GM12878 (cell line): ENCODE data around the gene PAN3. TPM values are rescaled to one million over a fixed set of nuclear protein-coding genes. Genes with fewer than 3 reads are reported as not detected.

Source experiments
- ATAC-seq: fragments of 200-7000 bp; cut with Tn5 transposase; 3 replicates; pipeline ENCODE4 v1.9.1; 2020; ENCODE audit warnings: mild to moderate bottlenecking, moderate library complexity
- BruUV-seq: library from RNA; stranded (reverse); fragments of 400-500 nt; replicated peaks from 2 replicates; lab custom pipeline; 2021; lab: Mats Ljungman, UMichigan
- CTCF ChIA-PET: fragments of 300-600 bp; sonication (Branson Sonifier 250); formaldehyde crosslinking; extraction: SDS; loops from one replicate; lab custom pipeline; 2021; ENCODE audit warnings: inconsistent platforms; lab: Yijun Ruan, JAX
- POLR2A ChIA-PET: fragments of 350-600 bp; formaldehyde crosslinking; extraction: SDS; loops from one replicate; lab custom pipeline; 2021; ENCODE audit warnings: inconsistent platforms; lab: Charles Lee
- RAD21 ChIA-PET: fragments of 300-600 bp; sonication (Branson Sonifier 250); formaldehyde crosslinking; loops from one replicate; lab custom pipeline; 2023; ENCODE audit warnings: antibody characterized with exemption; ENCODE audit not compliant: unreplicated experiment; lab: Charles Lee
- SMC1A ChIA-PET: fragments of 300-600 bp; sonication (Branson Sonifier 250); formaldehyde crosslinking; loops from one replicate; lab custom pipeline; 2023; ENCODE audit not compliant: unreplicated experiment, uncharacterized antibody; lab: Charles Lee
- DNase-seq: peaks from one replicate; pipeline ENCODE4 v3.0.0-alpha.2; 2011; ENCODE audit warnings: low read depth, low spot score
- FAIRE-seq: peaks from 3 replicates; lab custom pipeline; 2011; peaks lifted over from hg19 to GRCh38; lab: Jason Lieb, UNC
- H2AFZ ChIP-seq: 2 replicates; pipeline ENCODE4 v1.6.0; 2011; ENCODE audit warnings: low read depth, low read length, control low read depth; ENCODE audit not compliant: control insufficient read depth
- H3K27ac ChIP-seq: 2 replicates; pipeline ENCODE4 v1.5.1; 2011; ENCODE audit warnings: control low read depth; ENCODE audit not compliant: control insufficient read depth, insufficient read depth
- H3K27me3 ChIP-seq, 2 experiments: replicated peaks in 1 of 2; 2 replicates each; pipeline versions ENCODE4 v1.6.0 to v1.6.1; 2011; ENCODE audit warnings: low read length in 1 of 2; ENCODE audit not compliant: control insufficient read depth in 2 of 2, insufficient read depth in 2 of 2
- H3K36me3 ChIP-seq, 2 experiments: 2 replicates each; pipeline ENCODE4 v1.5.1; 2011; ENCODE audit warnings: low read length in 1 of 2; ENCODE audit not compliant: control insufficient read depth in 2 of 2, insufficient read depth in 2 of 2
- H3K4me1 ChIP-seq: 2 replicates; pipeline ENCODE4 v1.6.1; 2011; ENCODE audit warnings: mild to moderate bottlenecking, low read length, moderate library complexity, mixed read lengths; ENCODE audit not compliant: control insufficient read depth, insufficient read depth
- H3K4me2 ChIP-seq: 2 replicates; pipeline ENCODE4 v1.6.0; 2011; ENCODE audit warnings: control low read depth; ENCODE audit not compliant: control insufficient read depth, insufficient read depth
- H3K4me3 ChIP-seq: fragments of 200-600 bp; sonication (generic); 2 replicates; pipeline ENCODE4 v1.5.1; 2016
- H3K79me2 ChIP-seq: 2 replicates; pipeline ENCODE4 v1.6.0; 2011; ENCODE audit warnings: low read length; ENCODE audit not compliant: control insufficient read depth, insufficient read depth
- H3K9ac ChIP-seq: 2 replicates; pipeline ENCODE4 v1.8.0; 2011; ENCODE audit warnings: low read length, control low read depth, mixed read lengths; ENCODE audit not compliant: control insufficient read depth, insufficient read depth
- H3K9me3 ChIP-seq: replicated peaks from 3 replicates; pipeline ENCODE4 v1.5.1; 2011; ENCODE audit warnings: mild to moderate bottlenecking, low read length; ENCODE audit not compliant: control insufficient read depth, insufficient read depth
- H4K20me1 ChIP-seq: 2 replicates; pipeline ENCODE4 v1.6.0; 2011; ENCODE audit not compliant: control insufficient read depth, insufficient read depth
- BCL11A ChIP-seq: IDR thresholded peaks from 2 replicates; pipeline ENCODE4 v1.6.1; 2011; ENCODE audit warnings: low read depth, low read length
- NFYA ChIP-seq: IDR thresholded peaks from 2 replicates; pipeline ENCODE4 v1.6.1; 2011; ENCODE audit warnings: low read depth, mild to moderate bottlenecking, low read length, improper control_type of control experiment, borderline replicate concordance
- NR2C1 ChIP-seq: fragments of 450-650 bp; IDR thresholded peaks from 2 replicates; pipeline ENCODE4 v1.6.1; 2017; ENCODE audit warnings: antibody characterized with exemption, mild to moderate bottlenecking, moderate library complexity
- SIX5 ChIP-seq: IDR thresholded peaks from 2 replicates; pipeline ENCODE4 v1.6.1; 2011; ENCODE audit warnings: mild to moderate bottlenecking, low read depth, low read length, moderate library complexity; ENCODE audit not compliant: severe bottlenecking
- SMARCA5 ChIP-seq: fragments of 450-650 bp; IDR thresholded peaks from 2 replicates; pipeline ENCODE4 v1.6.1; 2017; ENCODE audit warnings: mild to moderate bottlenecking
- YY1 ChIP-seq: IDR thresholded peaks from 2 replicates; pipeline ENCODE4 v1.6.1; 2011; ENCODE audit warnings: low read depth, mild to moderate bottlenecking, low read length
- ZSCAN29 ChIP-seq: fragments of 450-650 bp; IDR thresholded peaks from 2 replicates; pipeline ENCODE4 v1.6.1; 2017; ENCODE audit warnings: mild to moderate bottlenecking, moderate library complexity
- WGBS: methylation state at CpG from one replicate; pipeline ENCODE4 v1.1.6; 2016; ENCODE audit warnings: low lambda C conversion rate; ENCODE audit not compliant: insufficient replicate concordance, insufficient coverage; ENCODE audit errors: missing lambda C conversion rate; 5-methylcytosine and 5-hydroxymethylcytosine counted together
- in situ Hi-C: fragments of 300-500 bp; cut with MboI; formaldehyde crosslinking; loops from 9 replicates; pipeline ENCODE4 v1.14.3; 2018; ENCODE audit warnings: mixed read lengths
- intact Hi-C: fragments of 100-400 bp; cut with micrococcal nuclease; formaldehyde crosslinking; loops from one replicate; pipeline ENCODE4 v1.14.2; 2022; ENCODE audit not compliant: unreplicated experiment
- polyA plus RNA-seq, 11 experiments: library from polyadenylated mRNA; depleted of rRNA in 4 of 11; unstranded in 6 of 11; stranded (reverse) in 5 of 11; fragments of >200 nt; fragmentation: Nextera tagmentation in 4 of 11; fragmentation: Illumina TruSeq in 1 of 11; extraction: Ambion mirVana in 4 of 11; extraction: Trizol in 1 of 11; gene quantifications; 1 replicate in 1 of 11; 2 replicates in 10 of 11; pipeline versions ENCODE4 v1.2.1 to v1.2.3, GENCODE V29; 2011 to 2016; ENCODE audit warnings: inconsistent platforms in 2 of 11, missing spikeins in 2 of 11, low read depth in 1 of 11
- total RNA-seq, 4 experiments: library from RNA; depleted of rRNA in 3 of 4; stranded (reverse); fragments of >200 nt in 3 of 4; fragmentation: Illumina TruSeq in 1 of 4; extraction: Trizol in 1 of 4; gene quantifications; 2 replicates each; pipeline versions ENCODE4 v1.2.1 to v1.2.3, GENCODE V29; 2013 to 2021
- TF ChIP-seq, protein P1 (sequence below): fragments of 450-650 bp; IDR thresholded peaks from 2 replicates; pipeline ENCODE4 v1.6.1; 2016; ENCODE audit warnings: mild to moderate bottlenecking
- TF ChIP-seq, protein P2 (sequence below): fragments of 450-650 bp; formaldehyde crosslinking; IDR thresholded peaks from 2 replicates; pipeline ENCODE4 v1.4.0; 2022; ENCODE audit warnings: mild to moderate bottlenecking, moderate library complexity
- TF ChIP-seq, protein P3 (sequence below): IDR thresholded peaks from 2 replicates; pipeline ENCODE4 v1.6.1; 2012; ENCODE audit warnings: mild to moderate bottlenecking, low read depth, low read length

PAN3 gene
- total and polyA plus RNA-seq, 10 of the 15 experiments (the other 5 are each of a cell fraction or from before 2014, with no cell fraction given) = 13.0 to 33.3 (median 19.9) TPM

DNA sequence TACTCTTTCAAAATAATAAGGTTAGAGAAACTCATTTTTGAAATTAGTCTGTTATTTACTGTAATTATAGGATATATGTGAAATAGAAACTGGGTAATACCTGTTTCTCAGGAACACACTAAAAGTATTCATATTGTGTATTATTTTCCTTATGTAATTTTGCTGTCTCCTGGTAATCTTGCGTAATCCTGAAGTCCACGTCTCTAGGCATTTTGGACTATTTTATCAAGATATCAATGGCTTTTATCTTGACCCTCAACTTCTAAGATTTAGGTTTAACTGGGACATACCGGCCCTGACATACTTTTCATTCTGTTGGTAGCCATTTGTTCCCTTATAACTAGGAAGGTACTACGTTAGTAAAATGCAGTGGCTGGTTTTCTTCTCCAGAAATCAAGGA lies 80.3 kb downstream of the PAN3 start:
- ChIA-PET SMC1A (no interaction called here), CTCF (interaction anchor here (1.2 kb wide), 1 partner anchor 35 kb away, joined by 3 read pairs; no protein-coding TSS in a partner anchor), RAD21 (no interaction called here), POLR2A (no interaction called here)
- H3K9ac ChIP-seq = no peak overlapping the region
- TF ChIP-seq BCL11A (no peak), ZSCAN29 (no peak), SIX5 (no peak), SMARCA5 (no peak), NFYA (no peak), NR2C1 (no peak), YY1 (no peak)
- TF ChIP-seq, protein P1, sequence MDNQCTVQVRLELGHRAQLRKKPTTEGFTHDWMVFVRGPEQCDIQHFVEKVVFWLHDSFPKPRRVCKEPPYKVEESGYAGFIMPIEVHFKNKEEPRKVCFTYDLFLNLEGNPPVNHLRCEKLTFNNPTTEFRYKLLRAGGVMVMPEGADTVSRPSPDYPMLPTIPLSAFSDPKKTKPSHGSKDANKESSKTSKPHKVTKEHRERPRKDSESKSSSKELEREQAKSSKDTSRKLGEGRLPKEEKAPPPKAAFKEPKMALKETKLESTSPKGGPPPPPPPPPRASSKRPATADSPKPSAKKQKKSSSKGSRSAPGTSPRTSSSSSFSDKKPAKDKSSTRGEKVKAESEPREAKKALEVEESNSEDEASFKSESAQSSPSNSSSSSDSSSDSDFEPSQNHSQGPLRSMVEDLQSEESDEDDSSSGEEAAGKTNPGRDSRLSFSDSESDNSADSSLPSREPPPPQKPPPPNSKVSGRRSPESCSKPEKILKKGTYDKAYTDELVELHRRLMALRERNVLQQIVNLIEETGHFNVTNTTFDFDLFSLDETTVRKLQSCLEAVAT = no peak
- TF ChIP-seq, protein P2, sequence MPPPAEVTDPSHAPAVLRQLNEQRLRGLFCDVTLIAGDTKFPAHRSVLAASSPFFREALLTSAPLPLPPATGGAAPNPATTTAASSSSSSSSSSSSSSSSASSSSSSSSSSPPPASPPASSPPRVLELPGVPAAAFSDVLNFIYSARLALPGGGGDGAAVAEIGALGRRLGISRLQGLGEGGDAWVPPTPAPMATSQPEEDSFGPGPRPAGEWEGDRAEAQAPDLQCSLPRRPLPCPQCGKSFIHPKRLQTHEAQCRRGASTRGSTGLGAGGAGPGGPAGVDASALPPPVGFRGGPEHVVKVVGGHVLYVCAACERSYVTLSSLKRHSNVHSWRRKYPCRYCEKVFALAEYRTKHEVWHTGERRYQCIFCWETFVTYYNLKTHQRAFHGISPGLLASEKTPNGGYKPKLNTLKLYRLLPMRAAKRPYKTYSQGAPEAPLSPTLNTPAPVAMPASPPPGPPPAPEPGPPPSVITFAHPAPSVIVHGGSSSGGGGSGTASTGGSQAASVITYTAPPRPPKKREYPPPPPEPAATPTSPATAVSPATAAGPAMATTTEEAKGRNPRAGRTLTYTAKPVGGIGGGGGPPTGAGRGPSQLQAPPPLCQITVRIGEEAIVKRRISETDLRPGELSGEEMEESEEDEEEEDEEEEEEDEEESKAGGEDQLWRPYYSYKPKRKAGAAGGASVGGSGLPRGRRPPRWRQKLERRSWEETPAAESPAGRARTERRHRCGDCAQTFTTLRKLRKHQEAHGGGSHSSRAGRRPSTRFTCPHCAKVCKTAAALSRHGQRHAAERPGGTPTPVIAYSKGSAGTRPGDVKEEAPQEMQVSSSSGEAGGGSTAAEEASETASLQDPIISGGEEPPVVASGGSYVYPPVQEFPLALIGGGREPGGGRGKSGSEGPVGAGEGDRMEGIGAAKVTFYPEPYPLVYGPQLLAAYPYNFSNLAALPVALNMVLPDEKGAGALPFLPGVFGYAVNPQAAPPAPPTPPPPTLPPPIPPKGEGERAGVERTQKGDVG (CRISPR knock-in tag) = no peak
- TF ChIP-seq, protein P3, sequence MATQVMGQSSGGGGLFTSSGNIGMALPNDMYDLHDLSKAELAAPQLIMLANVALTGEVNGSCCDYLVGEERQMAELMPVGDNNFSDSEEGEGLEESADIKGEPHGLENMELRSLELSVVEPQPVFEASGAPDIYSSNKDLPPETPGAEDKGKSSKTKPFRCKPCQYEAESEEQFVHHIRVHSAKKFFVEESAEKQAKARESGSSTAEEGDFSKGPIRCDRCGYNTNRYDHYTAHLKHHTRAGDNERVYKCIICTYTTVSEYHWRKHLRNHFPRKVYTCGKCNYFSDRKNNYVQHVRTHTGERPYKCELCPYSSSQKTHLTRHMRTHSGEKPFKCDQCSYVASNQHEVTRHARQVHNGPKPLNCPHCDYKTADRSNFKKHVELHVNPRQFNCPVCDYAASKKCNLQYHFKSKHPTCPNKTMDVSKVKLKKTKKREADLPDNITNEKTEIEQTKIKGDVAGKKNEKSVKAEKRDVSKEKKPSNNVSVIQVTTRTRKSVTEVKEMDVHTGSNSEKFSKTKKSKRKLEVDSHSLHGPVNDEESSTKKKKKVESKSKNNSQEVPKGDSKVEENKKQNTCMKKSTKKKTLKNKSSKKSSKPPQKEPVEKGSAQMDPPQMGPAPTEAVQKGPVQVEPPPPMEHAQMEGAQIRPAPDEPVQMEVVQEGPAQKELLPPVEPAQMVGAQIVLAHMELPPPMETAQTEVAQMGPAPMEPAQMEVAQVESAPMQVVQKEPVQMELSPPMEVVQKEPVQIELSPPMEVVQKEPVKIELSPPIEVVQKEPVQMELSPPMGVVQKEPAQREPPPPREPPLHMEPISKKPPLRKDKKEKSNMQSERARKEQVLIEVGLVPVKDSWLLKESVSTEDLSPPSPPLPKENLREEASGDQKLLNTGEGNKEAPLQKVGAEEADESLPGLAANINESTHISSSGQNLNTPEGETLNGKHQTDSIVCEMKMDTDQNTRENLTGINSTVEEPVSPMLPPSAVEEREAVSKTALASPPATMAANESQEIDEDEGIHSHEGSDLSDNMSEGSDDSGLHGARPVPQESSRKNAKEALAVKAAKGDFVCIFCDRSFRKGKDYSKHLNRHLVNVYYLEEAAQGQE = no peak
- no peak overlapping the region for H3K4me2 ChIP-seq
- BruUV-seq = no TSS peak
- FAIRE-seq (no peak), ATAC-seq (no peak), DNase-seq (no peak)
- no peaks in the 10 kb centered on the region for H3K79me2 ChIP-seq
- no peaks in the 10 kb centered on the region for H3K27me3 ChIP-seq
- in situ Hi-C loops (no loop called here), intact Hi-C loops (loop anchor here (5.0 kb wide), 1 partner anchor 36 kb away; no protein-coding TSS in a partner anchor)
- no peak overlapping the region; the same call in 1 of the 2 replicates for H3K27ac ChIP-seq
- 0 out of 2 replicates have a peak, but pooled peaks cover 3% of the 10 kb centered on the region for H3K4me1 ChIP-seq
- H3K36me3 ChIP-seq = peaks cover 0 to 4% of the 10 kb centered on the region in 2 experiments; a peak in 2 of 4 replicates
- H3K4me3 ChIP-seq = no peak overlapping the region
- H3K9me3 ChIP-seq = no peaks in the 10 kb centered on the region
- WGBS = 98% methylated on average over 4 of the region's 4 CpGs
- H4K20me1 ChIP-seq = no peaks in the 10 kb centered on the region
- H2AFZ ChIP-seq = no peak overlapping the region
